HepG2 (cell line): ENCODE data around the gene CAPN15. TPM values are rescaled to one million over a fixed set of nuclear protein-coding genes. Genes with fewer than 3 reads are reported as not detected.

Experiments
- AGO2 ChIP-seq: fragments of 200-400 bp; formaldehyde crosslinking; optimal IDR thresholded peaks from 2 replicates; pipeline ENCODE3; 2017; ENCODE audit warnings: mild to moderate bottlenecking, low read depth, low read length, moderate library complexity
- ARID2 ChIP-seq: sonication (generic); formaldehyde crosslinking; IDR thresholded peaks from 2 replicates; pipeline ENCODE4 v1.8.1; 2022; ENCODE audit warnings: mild to moderate bottlenecking, missing genetic modification reagents, borderline replicate concordance
- ARNT2 ChIP-seq: sonication (generic); formaldehyde crosslinking; IDR thresholded peaks from 2 replicates; pipeline ENCODE4 v1.8.0; 2022; ENCODE audit warnings: mild to moderate bottlenecking, low read depth, missing genetic modification reagents, moderate library complexity
- E2F5 ChIP-seq: sonication (generic); formaldehyde crosslinking; conservative IDR thresholded peaks from 2 replicates; pipeline ENCODE4 v1.4.0; 2020; ENCODE audit warnings: missing genetic modification reagents
- MED1 ChIP-seq: sonication (generic); formaldehyde crosslinking; IDR thresholded peaks from 2 replicates; pipeline ENCODE4 v1.4.0; 2020; ENCODE audit warnings: missing genetic modification reagents
- RBM39 ChIP-seq: fragments of 200-400 bp; formaldehyde crosslinking; IDR thresholded peaks from one replicate; pipeline ENCODE4 v1.6.1; 2018; ENCODE audit warnings: antibody characterized with exemption, mild to moderate bottlenecking, low read depth, low read length; ENCODE audit not compliant: poor library complexity, severe bottlenecking
- SNRNP70 ChIP-seq: fragments of 200-400 bp; formaldehyde crosslinking; IDR thresholded peaks from 2 replicates; pipeline ENCODE4 v1.6.1; 2017; ENCODE audit warnings: mild to moderate bottlenecking, low read depth, low read length, moderate library complexity
- TBP ChIP-seq: sonication (generic); formaldehyde crosslinking; IDR thresholded peaks from 2 replicates; pipeline ENCODE4 v1.5.0; 2020; ENCODE audit warnings: missing genetic modification reagents
- TP53 ChIP-seq: sonication (generic); formaldehyde crosslinking; conservative IDR thresholded peaks from 2 replicates; pipeline ENCODE4 v1.4.0; 2020; ENCODE audit warnings: missing genetic modification reagents
- ZBTB10 ChIP-seq: sonication (generic); formaldehyde crosslinking; IDR thresholded peaks from 2 replicates; pipeline ENCODE4 v1.4.0; 2020; ENCODE audit warnings: missing genetic modification reagents, borderline replicate concordance
- ZBTB38 ChIP-seq: sonication (generic); formaldehyde crosslinking; IDR thresholded peaks from 2 replicates; pipeline ENCODE4 v1.5.1; 2020; ENCODE audit warnings: mild to moderate bottlenecking, missing genetic modification reagents
- ZNF264 ChIP-seq: sonication (generic); formaldehyde crosslinking; IDR thresholded peaks from 2 replicates; pipeline ENCODE4 v1.4.0; 2020; ENCODE audit warnings: missing genetic modification reagents
- ZNF296 ChIP-seq: sonication (generic); formaldehyde crosslinking; conservative IDR thresholded peaks from 2 replicates; pipeline ENCODE4 v1.5.0; 2020; ENCODE audit warnings: mild to moderate bottlenecking, missing genetic modification reagents
- ZNF496 ChIP-seq: sonication (generic); formaldehyde crosslinking; IDR thresholded peaks from 2 replicates; pipeline ENCODE4 v1.8.1; 2023; ENCODE audit warnings: mild to moderate bottlenecking, moderate library complexity, missing genetic modification reagents; ENCODE audit not compliant: insufficient replicate concordance
- ZNF589 ChIP-seq: sonication (generic); formaldehyde crosslinking; conservative IDR thresholded peaks from 2 replicates; pipeline ENCODE4 v1.8.0; 2022; ENCODE audit warnings: mild to moderate bottlenecking, moderate library complexity, missing genetic modification reagents
- ZSCAN12 ChIP-seq: sonication (generic); formaldehyde crosslinking; IDR thresholded peaks from 2 replicates; pipeline ENCODE4 v1.9.0; 2021; ENCODE audit warnings: mild to moderate bottlenecking, missing genetic modification reagents
- polyA plus RNA-seq, 8 experiments: library from polyadenylated mRNA; depleted of rRNA in 3 of 8; stranded (reverse) in 7 of 8; unstranded in 1 of 8; fragments of >200 nt; fragmentation: Illumina TruSeq in 4 of 8; extraction: Trizol in 4 of 8; gene quantifications; 2 replicates each; pipeline versions ENCODE4 v1.2.1 to v1.2.3, GENCODE V29; 2011 to 2016; ENCODE audit warnings: low read depth in 4 of 8, missing spikeins in 1 of 8, mixed read lengths in 1 of 8; ENCODE audit not compliant: insufficient read depth in 1 of 8
- total RNA-seq, 5 experiments: library from RNA; depleted of rRNA; stranded (reverse); fragments of >200 nt; fragmentation: Illumina TruSeq; extraction: Trizol; gene quantifications; 2 replicates each; pipeline ENCODE4 v1.2.3, GENCODE V29; 2016; ENCODE audit warnings: low read depth in 1 of 5
- TF ChIP-seq, protein P1 (sequence below): sonication (generic); formaldehyde crosslinking; IDR thresholded peaks from 2 replicates; pipeline ENCODE4 v1.5.1; 2020; ENCODE audit warnings: mild to moderate bottlenecking, missing genetic modification reagents, moderate library complexity
- TF ChIP-seq, protein P2 (sequence below): sonication (generic); formaldehyde crosslinking; IDR thresholded peaks from 2 replicates; pipeline ENCODE4 v1.4.0; 2020; ENCODE audit warnings: missing genetic modification reagents

CAPN15 gene
- total and polyA plus RNA-seq, 2 of the 13 experiments (the other 11 are each of a cell fraction or from before 2014, with no cell fraction given): 14.9 to 24.5 TPM

DNA sequence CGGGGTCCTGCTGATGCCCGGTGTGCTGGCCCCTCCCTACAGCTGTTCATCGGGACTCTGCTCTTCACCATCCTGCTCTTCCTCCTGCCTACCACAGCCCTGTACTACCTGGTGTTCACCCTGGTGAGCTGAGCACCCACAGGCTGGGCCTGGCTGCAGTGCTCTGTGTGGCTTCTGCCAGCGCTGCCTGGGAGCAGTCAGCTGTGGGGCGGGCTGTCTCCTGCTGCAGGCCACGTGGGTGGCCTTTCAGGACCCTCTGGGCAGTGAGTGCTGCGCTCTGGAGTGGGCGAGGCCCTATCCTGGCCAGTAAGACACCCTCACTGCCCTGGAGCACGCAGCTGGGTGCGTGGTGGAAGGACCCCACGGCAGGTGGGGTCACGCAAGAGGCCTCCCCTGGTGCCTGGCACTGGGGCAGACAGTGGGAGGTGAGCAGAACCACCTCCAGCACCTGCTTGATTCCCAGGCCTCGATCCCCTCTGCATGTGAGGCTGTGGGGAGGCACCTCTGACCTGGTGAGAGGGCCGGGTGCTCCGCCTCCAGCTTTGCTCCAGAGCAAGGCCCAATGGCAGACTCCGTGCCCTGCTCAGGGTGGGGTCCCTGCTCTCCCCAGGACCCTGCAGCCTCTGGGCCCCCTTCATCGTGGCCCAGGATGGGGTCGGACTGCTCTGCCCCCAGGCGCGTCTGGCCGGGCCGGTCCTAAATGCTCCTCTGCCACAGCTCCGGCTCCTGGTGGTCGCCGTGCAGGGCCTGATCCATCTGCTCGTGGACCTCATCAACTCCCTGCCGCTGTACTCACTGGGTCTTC, 52.8 kb downstream of the CAPN15 start (continued):
- TF ChIP-seq E2F5 (no peak), ZNF264 (CRISPR knock-in tag) (no peak), ZNF589 (CRISPR knock-in tag) (no peak), SNRNP70 (no peak), ZNF296 (no peak), ARNT2 (CRISPR knock-in tag) (no peak), ZSCAN12 (CRISPR knock-in tag) (no peak), ARID2 (no peak), TBP (CRISPR knock-in tag) (no peak), RBM39 (no peak), ZBTB38 (CRISPR knock-in tag) (0 out of 2 replicates have a peak, but pooled peaks have one; percentile 14), ZBTB10 (CRISPR knock-in tag) (no peak), AGO2 (peak; percentile 31), ZNF496 (CRISPR knock-in tag) (no peak), TP53 (no peak), MED1 (CRISPR knock-in tag) (no peak)
- TF ChIP-seq, protein P1, sequence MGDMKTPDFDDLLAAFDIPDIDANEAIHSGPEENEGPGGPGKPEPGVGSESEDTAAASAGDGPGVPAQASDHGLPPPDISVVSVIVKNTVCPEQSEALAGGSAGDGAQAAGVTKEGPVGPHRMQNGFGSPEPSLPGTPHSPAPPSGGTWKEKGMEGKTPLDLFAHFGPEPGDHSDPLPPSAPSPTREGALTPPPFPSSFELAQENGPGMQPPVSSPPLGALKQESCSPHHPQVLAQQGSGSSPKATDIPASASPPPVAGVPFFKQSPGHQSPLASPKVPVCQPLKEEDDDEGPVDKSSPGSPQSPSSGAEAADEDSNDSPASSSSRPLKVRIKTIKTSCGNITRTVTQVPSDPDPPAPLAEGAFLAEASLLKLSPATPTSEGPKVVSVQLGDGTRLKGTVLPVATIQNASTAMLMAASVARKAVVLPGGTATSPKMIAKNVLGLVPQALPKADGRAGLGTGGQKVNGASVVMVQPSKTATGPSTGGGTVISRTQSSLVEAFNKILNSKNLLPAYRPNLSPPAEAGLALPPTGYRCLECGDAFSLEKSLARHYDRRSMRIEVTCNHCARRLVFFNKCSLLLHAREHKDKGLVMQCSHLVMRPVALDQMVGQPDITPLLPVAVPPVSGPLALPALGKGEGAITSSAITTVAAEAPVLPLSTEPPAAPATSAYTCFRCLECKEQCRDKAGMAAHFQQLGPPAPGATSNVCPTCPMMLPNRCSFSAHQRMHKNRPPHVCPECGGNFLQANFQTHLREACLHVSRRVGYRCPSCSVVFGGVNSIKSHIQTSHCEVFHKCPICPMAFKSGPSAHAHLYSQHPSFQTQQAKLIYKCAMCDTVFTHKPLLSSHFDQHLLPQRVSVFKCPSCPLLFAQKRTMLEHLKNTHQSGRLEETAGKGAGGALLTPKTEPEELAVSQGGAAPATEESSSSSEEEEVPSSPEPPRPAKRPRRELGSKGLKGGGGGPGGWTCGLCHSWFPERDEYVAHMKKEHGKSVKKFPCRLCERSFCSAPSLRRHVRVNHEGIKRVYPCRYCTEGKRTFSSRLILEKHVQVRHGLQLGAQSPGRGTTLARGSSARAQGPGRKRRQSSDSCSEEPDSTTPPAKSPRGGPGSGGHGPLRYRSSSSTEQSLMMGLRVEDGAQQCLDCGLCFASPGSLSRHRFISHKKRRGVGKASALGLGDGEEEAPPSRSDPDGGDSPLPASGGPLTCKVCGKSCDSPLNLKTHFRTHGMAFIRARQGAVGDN (CRISPR knock-in tag): peak; percentile 15; the same call in 1 of the 2 replicates
- TF ChIP-seq, protein P2, sequence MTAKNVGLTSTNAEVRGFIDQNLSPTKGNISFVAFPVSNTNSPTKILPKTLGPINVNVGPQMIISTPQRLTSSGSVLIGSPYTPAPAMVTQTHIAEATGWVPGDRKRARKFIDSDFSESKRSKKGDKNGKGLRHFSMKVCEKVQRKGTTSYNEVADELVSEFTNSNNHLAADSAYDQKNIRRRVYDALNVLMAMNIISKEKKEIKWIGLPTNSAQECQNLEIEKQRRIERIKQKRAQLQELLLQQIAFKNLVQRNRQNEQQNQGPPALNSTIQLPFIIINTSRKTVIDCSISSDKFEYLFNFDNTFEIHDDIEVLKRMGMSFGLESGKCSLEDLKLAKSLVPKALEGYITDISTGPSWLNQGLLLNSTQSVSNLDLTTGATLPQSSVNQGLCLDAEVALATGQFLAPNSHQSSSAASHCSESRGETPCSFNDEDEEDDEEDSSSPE: no peak
